ENCODE measurements around the gene VSIR.

The VSIR gene

GRCh38 chr10:71724539-71724938, 48.8 kb downstream of the VSIR start:
- TF ChIP-seq, protein P1, sequence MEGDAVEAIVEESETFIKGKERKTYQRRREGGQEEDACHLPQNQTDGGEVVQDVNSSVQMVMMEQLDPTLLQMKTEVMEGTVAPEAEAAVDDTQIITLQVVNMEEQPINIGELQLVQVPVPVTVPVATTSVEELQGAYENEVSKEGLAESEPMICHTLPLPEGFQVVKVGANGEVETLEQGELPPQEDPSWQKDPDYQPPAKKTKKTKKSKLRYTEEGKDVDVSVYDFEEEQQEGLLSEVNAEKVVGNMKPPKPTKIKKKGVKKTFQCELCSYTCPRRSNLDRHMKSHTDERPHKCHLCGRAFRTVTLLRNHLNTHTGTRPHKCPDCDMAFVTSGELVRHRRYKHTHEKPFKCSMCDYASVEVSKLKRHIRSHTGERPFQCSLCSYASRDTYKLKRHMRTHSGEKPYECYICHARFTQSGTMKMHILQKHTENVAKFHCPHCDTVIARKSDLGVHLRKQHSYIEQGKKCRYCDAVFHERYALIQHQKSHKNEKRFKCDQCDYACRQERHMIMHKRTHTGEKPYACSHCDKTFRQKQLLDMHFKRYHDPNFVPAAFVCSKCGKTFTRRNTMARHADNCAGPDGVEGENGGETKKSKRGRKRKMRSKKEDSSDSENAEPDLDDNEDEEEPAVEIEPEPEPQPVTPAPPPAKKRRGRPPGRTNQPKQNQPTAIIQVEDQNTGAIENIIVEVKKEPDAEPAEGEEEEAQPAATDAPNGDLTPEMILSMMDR (IDR thresholded peaks at IDR 0.05; ENCODE audit: low read depth, low read length): no peak
- DNase-seq (ENCODE audit: extremely low read depth, low read depth): no peak

- DNase-seq (ENCODE audit: extremely low read depth, low read depth): no peak
- TF ChIP-seq, protein P1 (IDR thresholded peaks at IDR 0.05; ENCODE audit: low read depth, low read length): no peak
Observed at GRCh38 chr10:71723311-71723710, 50.0 kb downstream of the VSIR start.

DNA sequence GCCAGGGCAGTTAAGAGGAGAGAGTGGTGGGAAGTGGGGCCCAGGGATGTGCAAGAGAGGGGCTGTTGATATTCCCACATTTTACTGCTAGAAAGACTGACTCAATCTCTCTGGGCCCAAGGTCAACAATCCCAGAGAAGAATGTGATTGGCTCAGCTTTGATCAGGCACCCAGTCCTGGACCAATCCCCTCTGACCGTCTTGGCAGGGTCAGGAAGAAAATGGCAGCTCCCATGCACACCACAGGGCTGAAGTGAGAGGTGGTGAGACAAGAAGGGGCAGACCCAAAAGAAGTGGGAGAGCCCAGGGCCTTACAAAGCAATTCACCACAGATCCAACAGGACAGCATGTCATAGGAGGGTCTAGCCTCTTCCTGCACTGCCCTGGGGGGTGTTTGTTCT, 50.5 kb downstream of the VSIR start:
- TF ChIP-seq, protein P1 (IDR thresholded peaks at IDR 0.05; ENCODE audit: low read depth, low read length): no peak
- no peak for DNase-seq (ENCODE audit: extremely low read depth, low read depth)

GRCh38 chr10:71721313-71721712, 52.0 kb downstream of the VSIR start:
- TF ChIP-seq, protein P1 (IDR thresholded peaks at IDR 0.05; ENCODE audit: low read depth, low read length): no peak
- no peak for DNase-seq (ENCODE audit: extremely low read depth, low read depth)

DNA sequence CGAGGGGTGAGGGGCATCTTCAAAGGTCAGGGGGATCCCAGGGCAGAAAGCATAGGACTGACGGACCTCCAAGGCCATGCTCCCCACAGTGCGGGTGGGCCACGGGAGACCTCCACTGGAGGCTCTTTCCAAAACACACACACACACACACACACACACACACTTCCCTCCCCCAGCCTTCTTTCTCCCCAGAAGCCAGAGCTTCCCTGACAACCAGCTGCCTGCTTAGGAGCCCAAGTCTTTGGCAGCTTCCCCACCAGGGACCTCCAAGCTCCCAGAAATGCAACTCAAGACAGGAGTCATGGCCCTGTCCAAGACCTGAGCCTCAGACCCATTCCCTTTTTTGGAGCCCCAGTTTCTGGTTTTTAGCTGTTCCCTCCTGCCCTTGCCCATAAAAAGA, 53.0 kb downstream of the VSIR start:
- TF ChIP-seq, protein P1 (IDR thresholded peaks at IDR 0.05; ENCODE audit: low read depth, low read length): no peak
- DNase-seq (ENCODE audit: extremely low read depth, low read depth): no peak

GRCh38 chr10:71719464-71720201, 53.7 kb downstream of the VSIR start, which contains the start of gene C10orf105:
Gene C10orf105 (minus strand): TSS chr10:71719778. CDS start chr10:71716337, 3,441 bp downstream.
- DNase-seq (ENCODE audit: extremely low read depth, low read depth): no peak
- TF ChIP-seq, protein P1 (IDR thresholded peaks at IDR 0.05; ENCODE audit: low read depth, low read length): no peak

- no peak for DNase-seq (ENCODE audit: extremely low read depth, low read depth)
- TF ChIP-seq, protein P1 (IDR thresholded peaks at IDR 0.05; ENCODE audit: low read depth, low read length): no peak
Observed at GRCh38 chr10:71719042-71719441, 54.3 kb downstream of the VSIR start.
